HG02610 (cell line): ENCODE data around the gene RBM45.
"Not testable (repeated sequence)": the region's sequence is repeated elsewhere in the genome, so short reads cannot be mapped to it uniquely, and the experiment has no call there.

ENCODE experiments used
- ATAC-seq: cut with Tn5 transposase; IDR thresholded peaks from one replicate; pipeline ENCODE4 v1.9.1; 2021; ENCODE audit warnings: mild to moderate bottlenecking, moderate library complexity; ENCODE audit not compliant: unreplicated experiment

Gene RBM45, protein sequence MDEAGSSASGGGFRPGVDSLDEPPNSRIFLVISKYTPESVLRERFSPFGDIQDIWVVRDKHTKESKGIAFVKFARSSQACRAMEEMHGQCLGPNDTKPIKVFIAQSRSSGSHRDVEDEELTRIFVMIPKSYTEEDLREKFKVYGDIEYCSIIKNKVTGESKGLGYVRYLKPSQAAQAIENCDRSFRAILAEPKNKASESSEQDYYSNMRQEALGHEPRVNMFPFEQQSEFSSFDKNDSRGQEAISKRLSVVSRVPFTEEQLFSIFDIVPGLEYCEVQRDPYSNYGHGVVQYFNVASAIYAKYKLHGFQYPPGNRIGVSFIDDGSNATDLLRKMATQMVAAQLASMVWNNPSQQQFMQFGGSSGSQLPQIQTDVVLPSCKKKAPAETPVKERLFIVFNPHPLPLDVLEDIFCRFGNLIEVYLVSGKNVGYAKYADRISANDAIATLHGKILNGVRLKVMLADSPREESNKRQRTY

DNA sequence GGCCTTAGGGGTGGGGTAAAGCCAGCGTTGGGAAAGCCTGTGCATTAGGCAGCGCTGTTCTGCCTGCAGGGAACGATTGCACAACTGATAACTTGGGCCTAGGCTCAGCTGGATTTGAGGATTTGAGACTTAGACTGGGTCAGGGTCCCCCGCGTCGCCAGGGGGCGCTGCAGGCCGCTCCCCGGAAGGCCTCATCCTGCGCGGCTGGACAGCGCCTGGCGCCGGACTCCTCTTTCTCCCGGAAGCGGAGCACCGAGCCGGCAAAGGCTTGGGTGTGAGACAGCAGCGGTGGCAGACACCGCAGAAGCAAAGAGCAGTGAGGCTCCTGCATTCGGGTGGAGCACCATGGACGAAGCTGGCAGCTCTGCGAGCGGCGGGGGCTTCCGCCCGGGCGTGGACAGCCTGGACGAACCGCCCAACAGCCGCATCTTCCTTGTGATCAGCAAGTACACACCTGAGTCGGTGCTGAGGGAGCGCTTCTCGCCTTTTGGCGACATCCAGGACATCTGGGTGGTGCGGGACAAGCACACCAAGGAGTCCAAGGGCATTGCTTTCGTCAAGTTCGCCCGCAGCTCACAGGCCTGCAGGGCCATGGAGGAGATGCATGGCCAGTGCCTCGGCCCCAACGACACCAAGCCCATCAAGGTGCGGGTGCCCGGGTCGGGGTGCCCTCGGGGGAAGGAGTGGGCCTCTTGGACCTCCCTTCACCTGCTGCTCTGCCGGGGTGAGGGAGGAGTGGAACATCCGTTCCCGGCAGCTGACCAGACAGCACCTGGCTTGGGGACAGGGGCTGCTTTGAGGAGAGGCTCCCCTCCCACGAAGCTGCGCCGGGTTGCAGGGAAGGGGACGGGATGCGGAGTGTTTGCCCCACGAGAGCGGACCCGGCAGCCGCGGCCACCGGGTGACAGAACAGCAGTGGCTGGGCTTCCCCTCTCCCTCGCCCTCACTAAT is at the start of gene RBM45:
Gene RBM45 (plus strand): TSS at position 236 of the 951 bp plus-strand sequence. CDS start 110 bp downstream, at position 346.
- peak; percentile 90 for ATAC-seq

DNA sequence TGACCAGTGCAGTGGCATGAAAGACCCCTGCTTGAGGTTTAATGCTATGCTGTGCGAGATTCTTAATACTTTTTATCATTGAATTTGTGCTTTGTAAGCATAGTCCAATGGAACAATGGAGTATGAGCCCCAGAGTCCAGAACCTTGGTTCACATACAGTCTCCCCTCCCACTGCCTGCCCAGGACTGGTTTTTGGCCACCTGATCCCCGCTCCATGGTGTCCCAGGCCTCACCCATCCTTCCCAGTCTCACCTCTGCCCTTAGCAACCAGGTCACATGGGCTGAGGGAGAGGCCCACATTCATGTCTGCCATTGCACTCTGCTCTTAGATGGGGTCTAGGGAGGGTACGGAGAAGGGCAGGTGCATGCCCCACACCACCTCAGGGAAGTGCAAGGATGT is 45.9 kb upstream of the RBM45 start:
- no peak for ATAC-seq

DNA sequence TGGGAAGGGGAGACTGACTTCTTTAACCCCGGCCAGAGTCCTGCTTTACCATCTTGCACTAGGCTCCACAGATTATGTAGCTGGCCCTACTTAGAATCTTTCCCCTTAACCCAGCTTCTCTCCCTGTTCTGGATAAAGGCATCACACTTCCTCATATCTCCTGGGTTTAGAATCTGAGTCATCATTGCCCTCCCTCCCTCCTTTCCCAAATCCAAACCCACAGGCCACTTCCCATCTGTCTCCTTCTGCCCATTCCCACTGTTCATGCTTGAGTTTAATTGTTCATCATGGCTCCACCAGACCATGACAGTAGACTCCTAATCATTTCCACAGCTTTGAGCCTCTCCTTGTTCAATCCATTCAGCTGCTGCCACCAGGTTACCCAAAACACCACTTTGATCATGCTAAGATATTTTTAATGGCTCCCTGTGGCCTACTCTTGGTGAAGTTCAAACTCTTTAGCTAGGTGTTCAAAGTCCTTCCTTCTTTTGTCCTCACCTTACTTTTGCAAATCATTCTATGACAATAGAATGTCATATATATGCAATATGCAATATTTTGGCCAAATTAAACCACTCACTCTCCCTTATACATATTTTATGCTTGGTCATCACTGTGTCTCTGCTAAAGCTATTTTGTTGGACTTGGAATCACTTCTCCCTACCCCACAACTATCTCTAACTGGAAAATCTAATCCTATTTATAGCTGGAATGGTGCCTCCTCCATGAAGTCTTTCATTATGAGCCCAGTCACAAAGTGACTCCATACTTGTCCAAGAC is 45.2 kb upstream of the RBM45 start:
- ATAC-seq: no peak

DNA sequence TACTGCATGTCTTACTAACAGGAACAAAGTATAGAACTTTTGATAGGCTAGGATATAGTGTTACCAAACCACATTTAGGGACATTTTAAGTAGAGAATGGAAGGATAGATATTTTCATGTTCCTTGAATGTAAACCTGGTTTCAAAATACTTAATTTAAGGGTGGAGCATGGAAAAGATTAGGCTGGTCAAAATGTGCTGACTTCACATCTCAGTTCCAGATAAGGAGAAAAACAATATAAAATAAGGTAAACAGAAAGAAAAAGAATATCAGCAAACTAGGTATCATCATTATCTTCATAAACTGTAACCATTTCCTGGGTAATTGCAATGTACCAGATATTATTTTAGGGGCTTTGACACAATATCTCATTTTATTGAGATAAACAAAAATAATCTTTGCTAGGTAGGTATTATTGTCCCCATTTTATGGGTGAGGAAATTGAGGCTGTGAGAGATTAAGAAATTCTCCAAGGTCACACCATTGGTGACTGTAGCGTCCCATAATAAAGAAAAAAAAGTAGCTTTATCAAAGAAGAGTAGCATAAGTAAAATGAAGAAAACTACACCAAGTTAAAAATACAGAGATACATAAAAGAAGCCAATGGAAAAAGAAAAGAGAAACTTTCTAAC is 43.3 kb upstream of the RBM45 start:
- ATAC-seq: no peak

DNA sequence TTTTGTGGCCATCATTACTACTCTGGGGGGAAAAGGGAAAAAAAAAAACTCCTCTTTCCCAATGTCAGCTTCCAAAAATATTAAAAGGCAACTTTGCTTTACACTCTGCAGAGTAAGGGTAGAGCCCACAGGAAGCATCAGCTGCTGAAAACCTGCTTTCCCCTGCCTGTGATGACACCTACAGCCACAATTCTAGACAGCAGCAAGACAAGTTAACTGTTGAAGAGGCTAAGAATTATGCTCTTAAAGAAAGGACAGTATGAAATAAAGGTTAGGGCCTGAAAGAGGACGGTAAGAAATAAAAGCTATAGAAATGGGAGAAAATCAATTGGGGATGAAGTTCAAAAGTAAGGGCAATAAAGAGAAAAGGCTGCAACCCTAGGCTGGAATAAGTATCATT is 42.7 kb upstream of the RBM45 start:
- ATAC-seq: no peak

DNA sequence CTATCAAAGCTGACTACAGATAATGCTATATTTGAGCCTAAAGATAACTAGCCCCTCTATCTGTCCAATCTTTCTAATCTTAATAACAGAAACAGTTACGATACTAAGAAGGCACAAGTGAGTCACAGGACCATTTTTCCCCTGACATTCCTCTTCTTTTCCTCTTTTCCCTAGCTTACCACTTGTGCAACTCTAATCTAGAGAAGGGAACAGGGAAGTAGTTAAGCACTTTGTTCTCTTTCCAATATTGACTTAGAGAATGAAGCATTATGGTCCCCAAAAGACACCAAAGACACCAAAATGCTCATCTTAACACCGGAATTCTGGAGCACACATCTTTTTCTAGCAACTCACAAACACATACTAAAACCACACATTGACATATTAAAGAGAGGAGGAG is 41.4 kb upstream of the RBM45 start:
- no peak for ATAC-seq

DNA sequence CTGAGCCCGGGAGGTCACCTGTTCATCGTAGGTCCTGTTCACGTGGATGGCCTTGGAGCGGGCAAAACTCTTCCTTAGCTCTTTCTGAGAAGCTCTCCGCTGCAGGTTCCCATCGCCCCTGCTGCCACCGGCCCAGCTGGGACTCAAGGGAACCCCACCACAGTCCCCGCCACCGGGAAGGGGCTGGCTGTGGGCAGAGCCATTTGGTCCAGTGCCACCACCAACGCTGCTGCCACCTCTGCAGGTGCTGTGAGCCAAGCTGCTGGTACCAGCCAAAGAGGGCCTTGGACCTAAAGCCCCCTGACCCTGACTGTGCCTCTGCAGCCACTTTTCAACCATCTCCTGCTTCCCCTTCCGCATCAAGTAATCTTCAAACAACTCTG is 40.2 kb upstream of the RBM45 start:
- ATAC-seq: no peak

DNA sequence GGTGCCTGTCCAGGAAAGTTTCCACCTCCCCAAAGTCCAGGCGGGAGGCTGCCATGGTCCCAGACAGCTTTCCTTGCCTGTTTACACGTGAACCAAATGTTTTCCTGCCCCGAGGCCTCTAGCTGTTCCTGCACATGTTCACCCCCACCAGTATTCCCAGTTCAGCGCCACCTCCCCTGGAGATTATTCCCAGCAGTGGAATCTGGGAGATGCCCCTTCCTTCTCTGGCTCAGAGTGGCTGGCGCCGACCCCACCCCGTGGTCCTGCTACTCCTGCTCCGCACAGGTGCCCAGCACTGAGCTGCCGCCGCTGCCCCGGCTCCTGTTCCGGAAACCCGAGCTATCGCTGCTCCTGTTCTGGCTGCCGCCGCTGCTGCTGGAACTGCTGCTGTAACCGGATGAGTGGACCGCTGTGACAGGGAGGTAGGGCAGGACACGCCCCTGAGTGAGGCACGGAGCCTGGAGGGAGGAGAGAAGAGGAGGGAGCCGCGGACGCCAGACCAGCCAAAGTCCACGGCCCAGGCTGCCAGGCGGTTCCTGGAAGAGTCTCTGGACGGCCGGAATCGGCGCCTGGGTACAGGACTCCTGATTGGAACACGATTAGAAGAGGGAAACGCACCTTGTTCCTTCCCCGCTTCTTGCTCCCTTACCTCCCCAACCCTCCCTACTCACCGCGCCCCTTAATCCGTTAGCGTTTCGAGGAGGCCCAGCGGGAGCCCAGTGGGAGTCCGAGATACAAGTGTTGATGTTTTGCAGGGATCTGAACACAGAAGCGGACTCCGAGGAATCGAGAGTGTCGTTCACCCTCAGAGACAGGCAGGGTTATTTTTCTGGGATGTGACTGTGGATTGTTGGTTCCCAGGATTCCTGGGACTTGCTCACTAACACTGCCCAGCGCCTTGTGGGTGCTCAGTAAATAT is 39.6 kb upstream of the RBM45 start, which contains the start of gene PDE11A:
Gene PDE11A (minus strand): TSS at position 395 of the 919 bp plus-strand sequence. CDS start 340 bp downstream, at position 55.
- ATAC-seq: no peak

DNA sequence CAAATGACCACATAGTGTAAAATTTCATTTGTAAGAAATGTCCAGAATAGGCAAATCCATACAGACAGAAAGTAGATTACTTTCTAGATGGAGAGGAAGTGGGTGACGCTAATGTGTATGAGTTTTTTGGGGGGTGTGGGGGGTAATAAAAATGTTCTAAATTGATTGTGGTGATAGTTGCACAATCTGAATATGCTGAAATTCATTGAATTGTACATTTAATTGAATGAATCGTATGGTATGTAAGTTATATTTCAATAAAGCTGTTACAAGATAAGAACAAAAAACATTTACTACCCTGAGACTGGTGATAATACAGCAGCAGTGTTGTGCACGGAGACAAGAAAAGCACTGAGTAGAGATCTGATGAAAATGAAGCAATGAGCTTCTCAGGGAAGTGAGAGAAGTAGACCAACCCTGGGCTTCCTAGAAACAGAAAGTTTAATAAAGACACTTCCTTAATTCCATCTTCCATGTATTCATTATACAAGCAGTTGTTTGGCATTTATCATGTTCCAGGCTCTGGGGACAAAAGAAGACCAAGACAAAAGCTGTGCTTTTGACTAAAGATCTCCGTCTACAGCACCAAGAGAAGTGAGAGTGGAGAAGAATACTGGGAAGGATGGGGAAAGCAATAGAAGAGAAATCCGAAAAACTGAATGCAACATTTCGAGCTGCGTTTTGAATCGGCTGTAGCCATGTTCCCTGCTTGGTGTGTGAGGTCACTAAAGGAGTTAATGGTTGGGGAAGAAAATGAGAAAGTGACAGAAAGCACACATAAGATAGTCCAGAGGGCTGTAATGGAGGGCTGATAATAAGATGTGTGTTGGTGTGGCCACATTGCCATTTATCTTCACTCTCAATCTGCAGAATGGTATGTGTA is 37.9 kb upstream of the RBM45 start:
- no peak for ATAC-seq

DNA sequence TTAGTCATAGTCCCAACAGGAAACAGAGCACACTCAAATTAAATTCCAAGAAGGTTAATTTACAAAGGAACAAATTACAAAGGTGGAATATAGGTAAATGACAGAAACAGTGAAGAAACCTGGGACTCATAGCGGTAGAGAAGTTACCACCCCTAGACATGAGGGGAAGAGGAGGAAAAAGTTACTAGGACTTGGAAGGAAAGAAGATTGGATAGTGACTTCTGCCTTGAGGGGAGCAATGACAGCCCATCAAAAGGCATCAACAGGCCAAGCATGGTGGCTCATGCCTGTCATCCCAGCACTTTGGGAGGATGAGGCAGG is 37.3 kb upstream of the RBM45 start:
- ATAC-seq: no peak

DNA sequence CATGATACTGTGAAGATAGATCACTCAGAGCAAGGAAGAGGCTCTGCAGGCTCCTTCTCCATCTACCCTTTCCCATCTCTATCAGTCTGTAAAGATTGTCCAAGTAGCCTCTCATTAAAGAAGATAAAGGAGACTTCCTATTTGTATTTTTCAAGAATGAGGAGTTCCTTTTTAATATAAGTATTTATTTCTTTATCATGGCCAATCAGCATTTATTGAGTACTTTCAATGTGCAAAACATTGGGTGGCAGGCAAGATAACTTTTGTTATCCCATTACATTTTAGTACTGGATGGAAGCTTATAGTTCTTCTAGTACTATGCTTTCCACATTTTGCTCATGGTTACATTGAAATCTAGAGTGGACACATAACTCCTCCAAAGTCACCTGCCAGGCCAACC is 36.1 kb upstream of the RBM45 start:
- no peak for ATAC-seq

DNA sequence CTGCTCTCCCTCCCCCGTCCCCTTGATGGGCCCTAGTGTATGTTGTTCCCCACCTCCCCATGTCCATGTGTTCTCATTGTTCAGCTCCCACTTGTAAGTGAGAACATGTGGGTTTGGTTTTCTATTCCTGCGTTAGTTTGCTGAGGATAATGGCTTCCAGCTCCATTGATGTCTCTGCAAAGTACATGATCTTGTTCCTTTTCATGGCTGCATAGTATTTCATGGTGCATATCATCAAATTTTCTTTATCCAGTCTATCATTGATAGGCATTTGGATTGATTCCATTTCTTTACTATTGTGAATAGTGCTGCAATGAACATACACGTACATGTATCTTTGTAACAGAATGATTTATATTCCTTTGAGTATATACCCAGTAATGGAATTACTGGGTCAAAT is 33.0 kb upstream of the RBM45 start:
- ATAC-seq: not testable (repeated sequence)

DNA sequence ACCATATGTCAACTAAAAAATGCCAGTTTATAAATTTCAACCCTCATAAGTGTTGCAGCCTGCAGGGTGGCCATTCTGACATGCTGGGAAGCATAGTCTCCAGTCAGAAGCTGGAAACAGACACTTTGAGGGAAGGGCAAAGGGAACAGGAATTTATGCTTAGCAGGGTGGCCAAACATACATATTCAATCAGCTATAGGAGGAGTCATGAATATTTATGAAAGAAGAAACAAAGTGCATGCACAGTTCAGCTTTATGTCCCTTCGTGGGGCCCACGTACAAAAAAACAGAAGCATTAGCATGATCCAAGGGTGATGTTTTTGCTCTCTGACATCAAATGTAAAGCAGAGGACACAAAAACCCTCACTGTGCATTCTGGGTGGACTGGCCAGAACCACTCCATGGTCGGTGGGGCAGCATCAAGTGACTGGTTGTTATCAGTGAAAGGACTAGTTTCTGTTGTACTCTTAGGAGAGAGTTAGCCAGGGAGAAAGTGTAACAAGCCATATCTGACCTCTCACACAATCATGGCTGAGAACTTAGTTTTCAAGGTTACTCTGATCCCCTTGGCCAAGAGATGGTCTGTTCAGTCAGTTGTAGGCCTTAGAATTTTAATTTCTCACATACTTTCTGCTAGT is 29.7 kb upstream of the RBM45 start:
- no peak for ATAC-seq

DNA sequence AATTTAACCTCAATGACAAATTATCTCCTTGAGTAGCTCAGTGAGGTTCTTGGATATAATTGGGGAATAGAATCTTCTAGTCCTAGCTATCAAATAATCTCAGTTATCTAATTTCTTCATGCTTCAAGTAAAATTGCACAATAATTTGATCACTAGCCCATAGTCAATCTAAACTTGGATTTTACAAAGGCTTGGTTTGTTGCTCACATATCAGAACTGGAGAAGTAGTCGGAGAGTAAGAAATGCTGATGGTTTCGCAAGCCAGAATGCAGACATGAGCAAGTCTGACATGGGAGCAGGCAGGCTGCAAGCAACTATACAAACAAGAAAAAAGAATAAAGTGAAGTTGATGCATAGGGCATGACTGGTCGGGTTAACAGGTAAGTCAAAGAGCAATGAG is 28.0 kb upstream of the RBM45 start:
- no peak for ATAC-seq

DNA sequence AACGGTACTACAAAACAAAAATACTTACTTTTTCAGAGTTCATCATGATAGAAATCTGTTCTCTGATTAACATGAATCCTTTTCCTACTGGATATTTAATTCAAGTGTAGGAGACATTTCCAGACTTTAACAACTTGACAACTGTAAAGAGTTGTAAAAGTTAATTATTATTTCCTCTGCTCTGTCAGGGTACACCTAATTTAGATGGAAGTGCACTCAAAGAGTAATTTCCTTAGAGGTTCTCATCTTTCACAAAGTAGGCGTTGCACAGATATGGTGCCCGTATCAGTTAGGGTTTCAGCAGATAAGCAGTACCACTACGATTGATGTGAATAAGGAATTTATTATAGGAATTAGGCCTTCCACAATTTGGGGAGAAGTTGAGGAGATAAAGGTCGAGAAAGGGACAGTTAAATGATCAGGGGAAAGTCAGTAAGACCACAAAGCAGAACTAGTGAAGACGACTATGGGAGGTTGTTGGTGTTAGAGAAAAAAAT is 23.4 kb upstream of the RBM45 start:
- no peak for ATAC-seq

DNA sequence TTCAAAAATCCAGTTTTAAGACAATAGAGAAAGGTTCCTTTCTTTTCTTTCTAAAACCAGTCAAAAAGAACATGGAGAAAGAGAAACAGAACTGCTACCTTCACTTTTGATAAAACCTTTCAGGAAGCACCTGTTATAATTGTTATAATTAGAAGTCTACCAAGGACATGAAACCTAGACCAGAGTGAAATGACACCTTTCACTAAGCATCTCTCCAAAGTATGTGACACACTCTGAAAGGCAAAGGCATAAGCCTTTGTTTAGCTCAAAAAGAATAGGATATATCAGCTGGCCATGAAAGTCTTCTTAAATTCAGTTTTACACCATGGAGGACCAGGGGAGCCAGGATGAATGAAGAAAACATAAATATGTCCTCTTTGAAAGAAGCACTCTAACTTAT is 18.8 kb upstream of the RBM45 start:
- ATAC-seq: no peak

DNA sequence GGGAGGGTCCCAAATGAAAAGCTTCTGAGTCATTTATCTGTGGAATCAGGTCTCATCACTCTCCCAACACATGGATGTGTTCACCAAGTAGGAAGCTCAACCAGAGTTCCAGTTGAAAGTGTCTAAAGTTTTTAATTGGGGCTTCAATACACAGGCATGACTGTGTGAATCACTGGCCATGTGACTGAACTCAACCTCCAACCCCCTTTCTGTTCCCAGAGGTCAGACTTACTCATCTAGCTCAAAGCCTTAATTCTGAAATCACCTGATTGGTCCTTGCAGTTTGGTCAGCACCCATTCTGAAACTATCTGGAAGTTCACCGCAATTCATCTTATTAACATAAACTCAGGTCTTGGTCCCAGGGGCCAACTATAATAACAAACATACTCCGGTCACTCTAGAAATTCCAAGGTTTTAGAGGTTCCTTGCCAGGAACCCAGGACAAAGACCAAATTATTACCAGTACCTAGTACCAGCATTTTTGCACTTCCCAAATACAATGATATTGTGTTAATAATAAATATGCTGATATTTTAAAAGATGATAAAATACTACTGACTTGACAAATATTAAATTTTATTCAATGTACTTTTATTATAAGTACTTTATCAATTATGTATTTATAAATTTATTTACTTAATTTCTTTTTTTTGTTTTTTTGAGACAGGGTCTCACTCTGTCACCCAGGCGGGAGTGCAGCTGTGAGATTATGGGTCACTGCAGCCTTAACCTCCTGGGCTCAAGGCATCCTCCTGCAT is 10.7 kb upstream of the RBM45 start:
- ATAC-seq: no peak
